ENCODE results near the gene XPA.
A peak's percentile ranks its signal among the peaks of the same experiment; 100 is the strongest.

The XPA gene

DNA sequence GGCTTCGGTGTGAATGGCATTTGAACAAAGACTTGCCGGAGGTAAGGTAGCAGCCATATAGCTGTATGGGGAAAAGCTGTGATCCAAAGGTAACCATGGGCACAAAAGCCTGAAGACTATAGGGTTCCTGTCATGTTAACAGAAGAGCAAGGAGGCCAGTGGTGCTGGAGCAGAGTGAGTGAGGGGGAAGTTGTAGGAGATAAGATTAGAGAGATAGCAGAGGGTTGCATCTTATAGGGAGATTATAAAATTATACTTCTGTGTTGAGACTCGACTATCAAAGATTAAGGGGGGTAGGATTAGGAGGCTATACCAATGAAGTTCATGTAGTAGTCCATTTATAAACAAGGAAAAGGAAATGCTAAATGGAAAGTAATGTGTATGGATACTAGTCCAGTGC lies 60.2 kb downstream of the XPA start:
- peaks cover 26% of the 10 kb centered on the region for H3K79me2 ChIP-seq
- no peak overlapping the region for H3K27ac ChIP-seq
- H3K4me2 ChIP-seq (ENCODE audit: low read length), result no peak overlapping the region
- H3K4me1 ChIP-seq, result peaks cover 5% of the 10 kb centered on the region
- no peaks in the 10 kb centered on the region for H3K36me3 ChIP-seq (ENCODE audit: control insufficient read depth, insufficient read depth, low read length)
- no peak overlapping the region for H2AFZ ChIP-seq
- H3K9me3 ChIP-seq (ENCODE audit: control insufficient read depth, low read length), result no peaks in the 10 kb centered on the region
- no peak overlapping the region for H3K9ac ChIP-seq
- H3K4me3 ChIP-seq (ENCODE audit: low read depth, low read length), result no peak overlapping the region
- TF ChIP-seq, protein P1, sequence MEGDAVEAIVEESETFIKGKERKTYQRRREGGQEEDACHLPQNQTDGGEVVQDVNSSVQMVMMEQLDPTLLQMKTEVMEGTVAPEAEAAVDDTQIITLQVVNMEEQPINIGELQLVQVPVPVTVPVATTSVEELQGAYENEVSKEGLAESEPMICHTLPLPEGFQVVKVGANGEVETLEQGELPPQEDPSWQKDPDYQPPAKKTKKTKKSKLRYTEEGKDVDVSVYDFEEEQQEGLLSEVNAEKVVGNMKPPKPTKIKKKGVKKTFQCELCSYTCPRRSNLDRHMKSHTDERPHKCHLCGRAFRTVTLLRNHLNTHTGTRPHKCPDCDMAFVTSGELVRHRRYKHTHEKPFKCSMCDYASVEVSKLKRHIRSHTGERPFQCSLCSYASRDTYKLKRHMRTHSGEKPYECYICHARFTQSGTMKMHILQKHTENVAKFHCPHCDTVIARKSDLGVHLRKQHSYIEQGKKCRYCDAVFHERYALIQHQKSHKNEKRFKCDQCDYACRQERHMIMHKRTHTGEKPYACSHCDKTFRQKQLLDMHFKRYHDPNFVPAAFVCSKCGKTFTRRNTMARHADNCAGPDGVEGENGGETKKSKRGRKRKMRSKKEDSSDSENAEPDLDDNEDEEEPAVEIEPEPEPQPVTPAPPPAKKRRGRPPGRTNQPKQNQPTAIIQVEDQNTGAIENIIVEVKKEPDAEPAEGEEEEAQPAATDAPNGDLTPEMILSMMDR (IDR thresholded peaks at IDR 0.05), result no peak
- H3K27me3 ChIP-seq (ENCODE audit: control insufficient read depth, insufficient read depth, low read length), result no peaks in the 10 kb centered on the region

DNA sequence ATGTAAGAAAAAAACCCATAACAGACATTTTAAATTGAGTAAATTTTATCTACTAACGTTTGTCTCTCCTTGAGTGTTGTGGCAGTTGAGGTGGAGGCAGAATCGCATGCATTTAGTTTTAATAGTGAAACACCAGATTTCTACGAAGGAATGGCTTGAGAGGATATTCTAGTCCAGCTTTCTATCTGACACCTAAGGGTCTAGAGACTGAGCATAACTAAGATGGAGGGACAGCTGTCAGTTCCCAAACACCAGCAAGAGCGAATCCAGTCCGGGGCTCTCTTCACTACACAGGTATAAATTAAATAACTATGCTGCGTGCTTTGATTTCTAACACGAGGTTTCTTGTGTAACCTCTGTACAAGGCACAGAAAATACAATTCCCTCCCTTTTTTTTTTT lies 62.1 kb downstream of the XPA start:
- no peak overlapping the region for H2AFZ ChIP-seq
- H3K4me3 ChIP-seq (ENCODE audit: low read depth, low read length), result no peak overlapping the region
- peaks cover 10% of the 10 kb centered on the region for H3K4me1 ChIP-seq
- H3K27me3 ChIP-seq (ENCODE audit: control insufficient read depth, insufficient read depth, low read length), result no peaks in the 10 kb centered on the region
- peaks cover 34% of the 10 kb centered on the region for H3K79me2 ChIP-seq
- H3K27ac ChIP-seq, result no peak overlapping the region
- H3K9me3 ChIP-seq (ENCODE audit: control insufficient read depth, low read length), result no peaks in the 10 kb centered on the region
- TF ChIP-seq, protein P1 (IDR thresholded peaks at IDR 0.05), result no peak
- H3K4me2 ChIP-seq (ENCODE audit: low read length), result peak overlapping the region; percentile 89
- no peaks in the 10 kb centered on the region for H3K36me3 ChIP-seq (ENCODE audit: control insufficient read depth, insufficient read depth, low read length)
- H3K9ac ChIP-seq, result no peak overlapping the region

DNA sequence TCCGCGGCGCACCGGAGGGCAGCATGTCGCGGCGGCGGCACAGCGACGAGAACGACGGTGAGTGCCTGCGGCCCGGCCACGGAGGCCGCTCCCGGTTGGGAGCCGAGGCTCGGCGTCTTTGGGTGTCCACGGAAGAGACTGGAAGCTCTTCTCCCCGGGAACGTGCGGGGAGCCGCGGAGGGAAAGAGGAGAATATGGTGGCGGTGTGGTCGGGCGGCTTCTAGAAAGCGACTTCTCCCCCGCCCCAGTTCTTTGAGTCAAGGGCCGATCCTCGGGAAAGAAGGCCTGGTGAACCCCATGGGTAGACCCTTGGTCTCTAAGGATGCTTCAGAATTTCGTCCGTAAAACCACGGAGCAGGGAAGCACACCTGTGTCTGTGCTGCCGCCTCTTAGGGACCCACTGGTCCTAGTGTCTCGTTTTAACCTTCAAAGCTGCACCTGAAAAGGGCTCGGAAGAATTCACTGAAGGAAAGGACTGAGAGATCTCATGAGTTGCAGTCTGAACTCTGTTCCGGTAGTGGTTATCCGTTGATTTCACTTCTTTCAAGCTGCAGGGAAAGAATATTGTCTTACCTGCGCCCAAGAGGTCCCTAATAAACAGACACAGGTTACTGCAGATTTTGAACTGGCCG lies 63.2 kb downstream of the XPA start:
- H3K4me3 ChIP-seq (ENCODE audit: low read depth, low read length), result peak overlapping the region; percentile 89
- peaks cover 10% of the 10 kb centered on the region for H3K4me1 ChIP-seq
- peak overlapping the region; percentile 89 for H3K4me2 ChIP-seq (ENCODE audit: low read length)
- peak overlapping the region; percentile 28 for H3K9ac ChIP-seq
- H3K36me3 ChIP-seq (ENCODE audit: control insufficient read depth, insufficient read depth, low read length), result no peaks in the 10 kb centered on the region
- H3K27ac ChIP-seq, result peak overlapping the region; percentile 99
- H3K9me3 ChIP-seq (ENCODE audit: control insufficient read depth, low read length), result no peaks in the 10 kb centered on the region
- TF ChIP-seq, protein P1 (IDR thresholded peaks at IDR 0.05), result no peak
- H2AFZ ChIP-seq, result peak overlapping the region; percentile 81
- no peaks in the 10 kb centered on the region for H3K27me3 ChIP-seq (ENCODE audit: control insufficient read depth, insufficient read depth, low read length)
- H3K79me2 ChIP-seq, result peaks cover 28% of the 10 kb centered on the region

DNA sequence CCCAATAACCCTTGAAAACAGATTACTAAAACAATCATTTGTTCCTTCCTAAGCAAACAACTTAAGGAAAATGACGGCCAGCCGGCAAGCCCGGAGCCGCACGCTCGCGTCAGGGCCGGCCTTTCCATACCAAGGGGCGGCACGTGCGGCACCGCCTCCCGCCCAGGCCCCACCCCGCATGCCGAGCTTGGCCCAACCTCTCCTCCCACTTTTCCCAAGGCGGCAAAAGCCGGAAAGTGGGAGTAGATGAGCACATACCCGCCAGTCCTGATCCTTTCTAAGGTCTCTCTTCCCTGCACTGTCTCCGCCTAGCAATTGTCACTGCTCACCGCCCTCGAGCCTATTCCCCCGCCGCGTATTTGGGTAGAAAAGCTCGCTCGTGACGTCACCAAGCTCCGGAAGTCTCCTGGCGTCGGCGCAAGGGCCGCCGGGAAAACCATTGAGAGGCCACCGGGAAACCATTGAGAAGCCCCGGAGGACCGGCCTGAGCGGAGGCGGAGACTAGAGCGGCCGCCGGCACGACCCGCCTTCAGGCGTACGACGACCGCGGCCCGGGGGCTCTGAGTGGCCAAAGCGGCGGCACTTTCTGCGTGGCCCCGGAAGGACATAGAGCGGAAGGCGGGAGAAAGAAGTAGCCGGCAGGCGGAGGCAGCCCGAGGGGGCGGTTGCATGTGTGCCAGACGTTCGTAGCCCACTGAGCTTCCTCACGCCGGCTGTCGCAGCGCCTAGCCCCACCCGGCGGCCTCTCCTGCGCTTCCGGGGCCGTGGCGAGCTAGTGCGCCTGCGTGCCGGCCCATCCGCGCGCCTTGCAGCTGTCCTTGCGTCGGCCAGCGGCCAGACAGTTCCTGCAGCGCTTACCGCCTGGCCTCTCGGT lies 63.9 kb downstream of the XPA start, which contains the start of the genes NCBP1 and TSTD2:
Gene NCBP1, plus strand, starts transcription at position 837 of the 874 bp plus-strand sequence. CDS start 61 bp downstream, outside the sequence.
Gene TSTD2, minus strand, starts transcription at position 384 of the 874 bp plus-strand sequence. CDS start 5,806 bp downstream, outside the sequence.
- peak within 1 kb of the TSS; percentile 89 for H3K4me2 ChIP-seq (ENCODE audit: low read length)
- H3K79me2 ChIP-seq, result peaks cover 23% of the 10 kb centered on the region
- no peaks in the 10 kb centered on the region for H3K36me3 ChIP-seq (ENCODE audit: control insufficient read depth, insufficient read depth, low read length)
- H3K4me3 ChIP-seq (ENCODE audit: low read depth, low read length), result peak within 1 kb of the TSS; percentile 89
- H3K27ac ChIP-seq, result peak within 1 kb of the TSS; percentile 99
- peak within 1 kb of the TSS; percentile 61 for H3K9ac ChIP-seq
- no peaks in the 10 kb centered on the region for H3K27me3 ChIP-seq (ENCODE audit: control insufficient read depth, insufficient read depth, low read length)
- H2AFZ ChIP-seq, result peak within 1 kb of the TSS; percentile 89
- no peaks in the 10 kb centered on the region for H3K9me3 ChIP-seq (ENCODE audit: control insufficient read depth, low read length)
- peaks cover 10% of the 10 kb centered on the region for H3K4me1 ChIP-seq
- TF ChIP-seq, protein P1 (IDR thresholded peaks at IDR 0.05), result no peak

Measured in parathyroid adenoma (tissue), 2 donors.